Mesenchymal stem cell (in vitro differentiated cells and primary cell): Measurements from ENCODE around the gene RTBDN.

Experiments used
- DNase-seq: peaks from one replicate; pipeline ENCODE4 v3.0.0-alpha.2; 2013
- H2AFZ ChIP-seq: one replicate; pipeline ENCODE4 v1.6.1; 2013; ENCODE audit warnings: low read depth, mild to moderate bottlenecking, control low read depth, inconsistent platforms, low read length, moderate library complexity
- H2AK5ac ChIP-seq: 2 replicates; pipeline ENCODE4 v1.6.1; 2013; ENCODE audit warnings: low read length, moderate library complexity, mild to moderate bottlenecking, inconsistent platforms; ENCODE audit not compliant: severe bottlenecking
- H2BK120ac ChIP-seq: one replicate; pipeline ENCODE4 v1.6.1; 2013; ENCODE audit warnings: low read depth, mild to moderate bottlenecking, inconsistent platforms, low read length, moderate library complexity
- H2BK12ac ChIP-seq, 2 experiments: one replicate each; pipeline ENCODE4 v1.6.1; 2013; ENCODE audit warnings: inconsistent platforms in 2 of 2, low read length in 2 of 2, mild to moderate bottlenecking in 2 of 2, moderate library complexity in 2 of 2, control low read depth in 1 of 2
- H2BK15ac ChIP-seq: one replicate; pipeline ENCODE4 v1.6.1; 2013; ENCODE audit warnings: mild to moderate bottlenecking, low read depth, inconsistent platforms; ENCODE audit not compliant: poor library complexity, severe bottlenecking
- H2BK5ac ChIP-seq: 2 replicates; pipeline ENCODE4 v1.6.1; 2013; ENCODE audit warnings: low read depth, mild to moderate bottlenecking, low read length, control low read depth, inconsistent platforms; ENCODE audit not compliant: poor library complexity, severe bottlenecking
- H3K14ac ChIP-seq, 2 experiments: one replicate each; pipeline ENCODE4 v1.6.1; 2013; ENCODE audit warnings: inconsistent platforms in 2 of 2, low read length in 2 of 2, control low read depth in 1 of 2, mild to moderate bottlenecking in 1 of 2, moderate library complexity in 1 of 2
- H3K18ac ChIP-seq, 2 experiments: one replicate each; pipeline ENCODE4 v1.6.1; 2013; ENCODE audit warnings: inconsistent platforms in 2 of 2, low read length in 2 of 2, control low read depth in 1 of 2, low read depth in 1 of 2, mild to moderate bottlenecking in 1 of 2
- H3K23ac ChIP-seq, 2 experiments: one replicate each; pipeline ENCODE4 v1.6.1; 2013; ENCODE audit warnings: inconsistent platforms in 2 of 2, low read length in 2 of 2, mild to moderate bottlenecking in 2 of 2, moderate library complexity in 2 of 2, control low read depth in 1 of 2
- H3K27ac ChIP-seq: 2 replicates; pipeline ENCODE4 v1.5.1; 2013; ENCODE audit warnings: mild to moderate bottlenecking, moderate library complexity, low read length, control low read depth, inconsistent platforms; ENCODE audit not compliant: poor library complexity, severe bottlenecking
- H3K27me3 ChIP-seq, 2 experiments: 2 replicates each; pipeline versions ENCODE4 v1.6.1 to v1.7.0; 2013; ENCODE audit warnings: low read length in 2 of 2, mild to moderate bottlenecking in 2 of 2, moderate library complexity in 2 of 2, control low read depth in 1 of 2, inconsistent platforms in 1 of 2; ENCODE audit not compliant: control insufficient read depth in 1 of 2, insufficient read depth in 1 of 2
- H3K36me3 ChIP-seq, 2 experiments: 2 replicates each; pipeline versions ENCODE4 v1.6.1 to v1.7.0; 2013; ENCODE audit warnings: low read length in 2 of 2, control low read depth in 1 of 2, inconsistent platforms in 1 of 2, low read depth in 1 of 2, mild to moderate bottlenecking in 1 of 2; ENCODE audit not compliant: insufficient read depth in 2 of 2, control insufficient read depth in 1 of 2
- H3K4ac ChIP-seq, 2 experiments: one replicate each; pipeline ENCODE4 v1.6.1; 2013; ENCODE audit warnings: inconsistent platforms in 2 of 2, low read length in 2 of 2, mild to moderate bottlenecking in 2 of 2, moderate library complexity in 2 of 2, control low read depth in 1 of 2, low read depth in 1 of 2
- H3K4me1 ChIP-seq: 2 replicates; pipeline ENCODE4 v1.6.1; 2013; ENCODE audit warnings: low read depth, low read length, control low read depth; ENCODE audit not compliant: control insufficient read depth, insufficient read depth
- H3K4me2 ChIP-seq: 2 replicates; pipeline ENCODE4 v1.6.1; 2013; ENCODE audit warnings: low read length, mild to moderate bottlenecking, inconsistent platforms; ENCODE audit not compliant: poor library complexity, severe bottlenecking
- H3K4me3 ChIP-seq, 2 experiments: 2 replicates each; pipeline versions ENCODE4 v1.5.1 to v1.7.0; 2013; ENCODE audit warnings: low read length in 2 of 2, mild to moderate bottlenecking in 2 of 2, control low read depth in 1 of 2, low read depth in 1 of 2; ENCODE audit not compliant: insufficient read depth in 1 of 2
- H3K79me1 ChIP-seq: replicated peaks from 2 replicates; pipeline ENCODE4 v1.6.1; 2013; ENCODE audit warnings: mild to moderate bottlenecking, control low read depth, low read length, inconsistent platforms; ENCODE audit not compliant: poor library complexity, severe bottlenecking
- H3K9ac ChIP-seq: 2 replicates; pipeline ENCODE4 v1.7.0; 2013; ENCODE audit warnings: mild to moderate bottlenecking, low read length, moderate library complexity
- H3K9me3 ChIP-seq: 2 replicates; pipeline ENCODE4 v1.7.0; 2013; ENCODE audit warnings: mild to moderate bottlenecking, low read length; ENCODE audit not compliant: control insufficient read depth
- H4K8ac ChIP-seq: one replicate; pipeline ENCODE4 v1.6.1; 2013; ENCODE audit warnings: inconsistent platforms, mild to moderate bottlenecking, low read length, moderate library complexity
- H4K91ac ChIP-seq: one replicate; pipeline ENCODE4 v1.6.1; 2013; ENCODE audit warnings: mild to moderate bottlenecking, low read length, inconsistent platforms
- WGBS: methylation state at CpG from one replicate; pipeline ENCODE4 v1.1.7; 2013; ENCODE audit warnings: mixed read lengths; 5-methylcytosine and 5-hydroxymethylcytosine counted together

The RTBDN gene

GRCh38 chr19:12792051-12792852, 42.1 kb downstream of the RTBDN start:
- WGBS = under 1% methylated on average over 53 of the region's 84 CpGs
- H2AFZ ChIP-seq = no peak overlapping the region
- no peaks in the 10 kb centered on the region for H3K9me3 ChIP-seq
- H3K4me1 ChIP-seq = peaks cover 38% of the 10 kb centered on the region
- H2AK5ac ChIP-seq = peak overlapping the region; percentile 26
- peak overlapping the region in 1 of 2 experiments; percentile 100 for H3K14ac ChIP-seq
- peak overlapping the region; percentile 82 to 98 for H3K23ac ChIP-seq
- no peak overlapping the region for H2BK120ac ChIP-seq
- H3K4me3 ChIP-seq = peak overlapping the region; percentile 86 to 99
- peak; percentile 55 for DNase-seq
- H4K8ac ChIP-seq = peak overlapping the region; percentile 33
- H3K27ac ChIP-seq = peak overlapping the region; percentile 85
- H3K18ac ChIP-seq = peak overlapping the region; percentile 97 to 99
- H4K91ac ChIP-seq = peak overlapping the region; percentile 67
- H3K36me3 ChIP-seq = peaks cover 0 to 8% of the 10 kb centered on the region in 2 experiments
- H2BK12ac ChIP-seq = peak overlapping the region in 1 of 2 experiments; percentile 90
- peak overlapping the region; percentile 99 for H3K9ac ChIP-seq
- peak overlapping the region; percentile 84 to 89 for H3K4ac ChIP-seq
- peak overlapping the region; percentile 93 for H2BK5ac ChIP-seq
- no peaks in the 10 kb centered on the region for H3K27me3 ChIP-seq
- H3K79me1 ChIP-seq = no peaks in the 10 kb centered on the region
- peak overlapping the region; percentile 95 for H3K4me2 ChIP-seq
- H2BK15ac ChIP-seq = peak overlapping the region; percentile 87

- WGBS = under 1% methylated on average over 61 of the region's 73 CpGs
- Histone ChIP-seq H2AK5ac (peak within 1 kb of the TSS; percentile 47), H4K91ac (peak within 1 kb of the TSS; percentile 86), H3K4me1 (peaks cover 40% of the 10 kb centered on the region), H4K8ac (peak within 1 kb of the TSS; percentile 94), H3K9ac (peak within 1 kb of the TSS; percentile 99), H3K14ac (peak within 1 kb of the TSS; percentile 87 to 100), H3K9me3 (no peaks in the 10 kb centered on the region), H3K4ac (peak within 1 kb of the TSS; percentile 89 to 96), H2BK5ac (peak within 1 kb of the TSS; percentile 85), H3K79me1 (no peaks in the 10 kb centered on the region), H2BK120ac (peak within 1 kb of the TSS; percentile 93), H3K4me2 (peak within 1 kb of the TSS; percentile 95), H3K36me3 (peaks cover 0 to 3% of the 10 kb centered on the region in 2 experiments), H3K23ac (peak within 1 kb of the TSS; percentile 82 to 98), H2BK15ac (peak within 1 kb of the TSS; percentile 87), H3K4me3 (peak within 1 kb of the TSS; percentile 86 to 99), H2AFZ (no peak within 1 kb of the TSS), H3K18ac (peak within 1 kb of the TSS; percentile 97 to 99), H3K27me3 (no peaks in the 10 kb centered on the region), H2BK12ac (peak within 1 kb of the TSS; percentile 92 to 96), H3K27ac (peak within 1 kb of the TSS; percentile 91)
- DNase-seq = peak; percentile 98
Observed at GRCh38 chr19:12791345-12792050, 42.9 kb downstream of the RTBDN start, which contains the start of gene JUNB. TSS of gene JUNB (plus strand) at chr19:12791486. CDS start at chr19:12791772, 286 bp downstream.

- peak overlapping the region; percentile 94 for H4K8ac ChIP-seq
- DNase-seq = peak; percentile 44
- H3K4ac ChIP-seq = peak overlapping the region; percentile 81 to 96
- no peak overlapping the region for H2AFZ ChIP-seq
- H3K4me1 ChIP-seq = peaks cover 40% of the 10 kb centered on the region
- H3K79me1 ChIP-seq = no peaks in the 10 kb centered on the region
- H2BK12ac ChIP-seq = peak overlapping the region; percentile 92 to 96
- peak overlapping the region in 1 of 2 experiments; percentile 71 for H3K23ac ChIP-seq
- H2AK5ac ChIP-seq = peak overlapping the region; percentile 47
- H3K36me3 ChIP-seq = peaks cover 0 to 3% of the 10 kb centered on the region in 2 experiments
- no peaks in the 10 kb centered on the region for H3K9me3 ChIP-seq
- peak overlapping the region; percentile 48 for H2BK5ac ChIP-seq
- peak overlapping the region; percentile 86 for H4K91ac ChIP-seq
- H3K4me3 ChIP-seq = peak overlapping the region; percentile 50 to 99
- 10% methylated on average over 22 of the region's 22 CpGs for whole genome bisulfite sequencing
- H2BK15ac ChIP-seq = peak overlapping the region; percentile 56
- peak overlapping the region in 1 of 2 experiments; percentile 62 for H3K14ac ChIP-seq
- peak overlapping the region; percentile 91 for H3K27ac ChIP-seq
- H3K18ac ChIP-seq = peak overlapping the region; percentile 96 to 97
- H3K4me2 ChIP-seq = peak overlapping the region; percentile 91
- no peaks in the 10 kb centered on the region for H3K27me3 ChIP-seq
- H2BK120ac ChIP-seq = peak overlapping the region; percentile 93
- peak overlapping the region; percentile 90 for H3K9ac ChIP-seq
Observed at GRCh38 chr19:12790628-12791344, 43.6 kb downstream of the RTBDN start.
